Limb (tissue), 2 donors: ENCODE measurements around the gene TNFRSF18.
"Not testable (repeated sequence)": the region's sequence is repeated elsewhere in the genome, so short reads cannot be mapped to it uniquely, and the experiment has no call there.

Source experiments
- DNase-seq, 2 donors: peaks; one replicate each; pipeline ENCODE4 v3.0.0-alpha.2; 2016; ENCODE audit errors: extremely low spot score in 2 of 2

TNFRSF18 gene

DNA sequence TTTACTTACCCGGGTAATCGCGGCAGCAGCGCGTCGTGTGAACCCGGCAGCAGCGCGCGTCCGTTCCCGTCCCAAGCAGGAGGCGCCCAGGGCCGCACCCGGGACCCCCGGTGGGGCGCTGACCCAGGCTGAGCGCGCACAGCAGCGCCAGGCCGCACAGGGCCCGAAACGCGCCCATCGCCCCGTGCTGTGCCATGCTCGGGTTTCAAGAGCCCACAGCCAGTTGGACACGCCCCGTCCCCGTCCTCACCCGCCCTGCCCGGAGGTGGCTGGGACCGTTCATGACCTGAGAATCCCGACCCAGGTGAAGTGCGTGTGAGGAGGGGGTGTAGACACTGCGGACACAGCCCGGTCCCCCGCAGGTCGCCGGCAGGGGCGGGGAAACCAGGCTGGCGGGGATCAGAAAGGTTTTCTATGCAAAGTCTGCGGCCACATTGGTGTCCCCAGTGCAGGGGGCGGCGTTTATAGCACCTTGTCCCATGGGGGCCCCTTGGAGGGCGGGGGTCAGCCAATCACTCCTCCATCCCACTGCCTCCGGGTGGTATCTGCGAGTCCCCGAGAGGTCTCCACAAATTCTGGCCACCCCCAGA lies at the start of gene TNFRSF18:
TNFRSF18 (minus strand) TSS at position 217 of the 590 bp plus-strand sequence; CDS start at position 196, 21 bp downstream.
- peak in 1 of 2 donors; percentile 42 for DNase-seq

- DNase-seq = no peak
Measured at GRCh38 chr1:1255611-1256010, 49.2 kb upstream of the TNFRSF18 start.

DNA sequence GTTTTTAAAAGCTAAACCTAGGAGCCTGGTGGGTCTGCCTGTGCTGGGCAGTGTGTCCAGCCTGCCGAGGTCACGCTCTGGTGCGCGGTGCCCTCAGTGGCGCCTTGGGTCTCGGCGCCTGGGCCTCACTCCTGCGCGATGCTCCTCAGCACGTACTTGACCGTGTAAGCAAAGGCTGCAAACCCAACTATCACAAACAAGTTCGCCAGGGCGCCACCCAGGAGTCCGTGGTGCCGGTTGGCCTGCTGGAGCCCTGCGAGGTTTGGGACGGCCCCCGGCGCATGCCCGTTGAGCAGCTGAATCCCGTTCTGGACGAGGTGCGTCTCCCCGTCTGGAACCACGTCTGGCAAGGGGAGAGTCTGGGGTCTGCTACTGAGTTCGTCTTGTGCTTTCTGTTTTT lies 48.7 kb upstream of the TNFRSF18 start:
- no peak for DNase-seq

DNA sequence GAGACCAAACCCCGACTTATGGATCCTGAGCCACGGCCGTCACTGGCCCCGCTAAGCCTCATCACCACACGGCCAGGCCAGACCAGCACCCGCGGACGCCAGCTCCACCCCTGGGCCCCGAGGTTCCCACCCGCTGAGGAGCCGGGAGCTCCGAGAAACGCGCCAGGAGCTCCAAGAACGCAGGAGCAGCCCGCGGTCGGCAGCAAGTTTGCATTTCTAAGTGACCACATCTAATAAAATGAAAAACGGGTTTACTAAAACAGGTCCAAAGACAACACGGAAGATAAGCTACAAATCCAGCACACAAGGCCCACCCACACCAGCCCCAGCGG lies 48.2 kb upstream of the TNFRSF18 start:
- no peak for DNase-seq

DNA sequence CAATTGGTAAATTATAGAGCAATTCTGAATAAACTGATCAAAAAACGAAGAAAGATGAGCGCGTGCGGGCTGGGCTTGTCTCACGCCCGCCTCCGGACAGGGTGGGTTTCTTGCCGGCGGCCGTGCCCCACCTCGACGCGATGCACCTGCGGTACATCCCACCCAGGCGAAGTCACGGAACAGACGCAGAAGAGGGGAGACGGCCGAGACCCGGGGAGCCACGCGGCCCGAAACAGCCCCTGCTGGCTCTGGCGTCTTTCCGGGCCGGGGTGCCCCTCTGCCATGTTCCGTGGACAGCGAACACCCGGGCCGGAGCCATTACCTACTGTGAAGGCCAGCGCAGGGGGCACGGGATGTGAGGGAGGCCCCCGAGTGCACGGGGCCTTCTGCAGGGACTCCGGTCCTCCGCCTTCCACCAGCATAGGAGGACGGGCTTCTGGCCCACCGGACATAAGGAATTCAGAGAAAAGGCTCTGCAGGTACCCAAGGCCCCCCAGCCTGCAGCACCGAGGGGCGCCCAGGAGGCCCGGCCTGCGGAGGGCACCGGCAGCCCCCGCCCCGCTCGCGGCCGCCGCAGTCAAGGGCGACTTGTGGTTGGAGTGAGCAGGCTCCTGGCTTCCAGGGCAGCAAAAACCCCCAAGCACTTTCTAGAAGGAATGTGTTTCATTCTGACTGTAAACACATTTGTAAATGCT lies 47.7 kb upstream of the TNFRSF18 start:
- DNase-seq = no peak

DNA sequence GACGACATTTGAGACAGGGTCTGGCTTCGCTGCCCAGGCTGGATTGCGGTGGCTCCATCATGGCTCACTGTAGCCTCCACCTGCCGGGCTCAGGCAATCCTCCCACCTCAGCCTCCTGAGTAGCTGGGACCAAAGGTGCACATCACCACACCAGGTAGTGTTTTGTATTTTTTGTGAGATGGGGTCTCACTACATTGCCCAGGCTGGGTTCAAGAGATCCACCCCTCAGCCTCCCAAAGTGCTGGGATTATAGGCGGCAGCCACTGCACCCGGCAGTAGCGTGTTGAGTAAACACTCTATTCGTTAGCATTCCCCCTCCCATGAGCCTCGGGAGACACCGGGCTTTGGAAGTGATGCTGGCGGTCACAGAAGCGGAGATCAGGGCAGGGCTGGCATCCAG lies 46.9 kb upstream of the TNFRSF18 start:
- DNase-seq = no peak

GRCh38 chr1:1250786-1251284 lies 44.4 kb upstream of the TNFRSF18 start:
- no peak for DNase-seq

DNA sequence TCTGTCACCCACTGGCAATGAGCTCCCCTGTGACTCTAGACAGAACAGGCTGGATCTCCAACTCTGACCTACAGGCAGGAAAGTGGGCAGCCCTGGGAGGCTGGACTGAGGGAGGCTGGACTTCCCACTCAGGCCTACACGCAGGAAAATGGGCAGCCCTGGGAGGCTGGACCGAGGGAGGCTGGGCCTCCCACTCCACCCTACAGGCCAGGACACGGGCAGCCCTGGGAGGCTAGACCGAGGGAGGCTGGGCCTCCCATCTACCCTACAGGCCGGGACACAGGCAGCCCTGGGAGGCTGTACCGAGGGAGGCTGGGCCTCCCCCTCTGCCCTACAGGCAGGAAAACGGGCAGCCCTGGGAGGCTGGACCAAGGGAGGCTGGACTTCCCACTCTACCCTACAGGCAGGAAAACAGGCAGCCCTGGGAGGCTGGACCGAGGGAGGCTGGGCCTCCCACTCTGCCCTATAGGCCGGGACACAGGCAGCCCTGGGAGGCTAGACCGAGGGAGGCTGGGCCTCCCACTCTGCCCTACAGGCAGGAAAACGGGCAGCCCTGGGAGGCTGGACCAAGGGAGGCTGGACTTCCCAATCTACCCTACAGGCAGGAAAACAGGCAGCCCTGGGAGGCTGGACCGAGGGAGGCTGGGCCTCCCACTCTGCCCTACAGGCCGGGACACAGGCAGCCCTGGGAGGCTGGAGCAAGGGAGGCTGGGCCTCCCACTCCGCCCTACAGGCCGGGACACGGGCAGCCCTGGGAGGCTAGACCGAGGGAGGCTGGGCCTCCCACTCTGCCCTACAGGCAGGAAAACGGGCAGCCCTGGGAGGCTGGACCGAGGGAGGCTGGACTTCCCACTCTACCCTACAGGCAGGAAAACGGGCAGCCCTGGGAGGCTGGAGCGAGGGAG lies 41.9 kb upstream of the TNFRSF18 start:
- not testable (repeated sequence) for DNase-seq

GRCh38 chr1:1247341-1247913 lies 41.0 kb upstream of the TNFRSF18 start:
- DNase-seq = no peak

DNA sequence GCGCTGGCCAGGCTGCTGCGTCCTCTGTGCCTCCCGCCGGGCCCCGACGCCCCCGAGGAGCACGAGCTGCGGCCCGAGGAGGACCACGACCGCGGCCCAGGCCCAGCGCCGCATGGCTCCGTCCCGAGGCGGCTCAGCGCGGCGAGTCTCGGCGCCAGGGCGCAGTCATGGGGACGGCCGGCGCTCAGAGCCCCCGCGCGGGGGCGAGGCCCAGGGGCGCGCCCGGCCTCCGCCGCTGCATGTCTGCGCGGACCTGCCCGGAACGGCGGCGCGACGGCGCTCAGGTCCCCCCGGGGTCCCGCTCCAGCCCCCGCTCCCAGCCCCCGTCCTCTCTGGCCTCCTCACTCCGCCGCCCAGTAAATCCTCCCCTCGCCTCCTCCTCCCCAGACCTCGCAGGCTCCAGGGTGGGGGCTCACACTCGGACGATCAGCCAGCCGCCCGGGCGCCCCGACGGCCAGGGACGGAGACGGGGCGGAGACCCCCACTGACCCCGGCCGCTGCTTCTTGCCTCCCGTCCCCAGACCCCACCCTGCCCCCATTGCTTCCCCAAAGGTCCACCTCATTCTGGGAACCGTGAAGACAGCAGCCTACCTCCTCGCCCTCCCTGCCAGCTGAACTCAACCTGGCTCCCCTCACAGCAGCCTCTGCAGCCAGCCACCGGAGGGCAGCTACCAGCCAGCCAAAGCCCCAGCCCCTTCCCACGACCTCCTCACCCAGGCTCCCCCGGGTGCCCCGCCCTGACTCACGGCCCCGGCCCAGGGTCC lies 40.4 kb upstream of the TNFRSF18 start, which contains the start of gene C1QTNF12:
C1QTNF12 (minus strand) TSS at position 146 of the 764 bp plus-strand sequence; CDS start at position 114, 32 bp downstream.
- no peak for DNase-seq

DNA sequence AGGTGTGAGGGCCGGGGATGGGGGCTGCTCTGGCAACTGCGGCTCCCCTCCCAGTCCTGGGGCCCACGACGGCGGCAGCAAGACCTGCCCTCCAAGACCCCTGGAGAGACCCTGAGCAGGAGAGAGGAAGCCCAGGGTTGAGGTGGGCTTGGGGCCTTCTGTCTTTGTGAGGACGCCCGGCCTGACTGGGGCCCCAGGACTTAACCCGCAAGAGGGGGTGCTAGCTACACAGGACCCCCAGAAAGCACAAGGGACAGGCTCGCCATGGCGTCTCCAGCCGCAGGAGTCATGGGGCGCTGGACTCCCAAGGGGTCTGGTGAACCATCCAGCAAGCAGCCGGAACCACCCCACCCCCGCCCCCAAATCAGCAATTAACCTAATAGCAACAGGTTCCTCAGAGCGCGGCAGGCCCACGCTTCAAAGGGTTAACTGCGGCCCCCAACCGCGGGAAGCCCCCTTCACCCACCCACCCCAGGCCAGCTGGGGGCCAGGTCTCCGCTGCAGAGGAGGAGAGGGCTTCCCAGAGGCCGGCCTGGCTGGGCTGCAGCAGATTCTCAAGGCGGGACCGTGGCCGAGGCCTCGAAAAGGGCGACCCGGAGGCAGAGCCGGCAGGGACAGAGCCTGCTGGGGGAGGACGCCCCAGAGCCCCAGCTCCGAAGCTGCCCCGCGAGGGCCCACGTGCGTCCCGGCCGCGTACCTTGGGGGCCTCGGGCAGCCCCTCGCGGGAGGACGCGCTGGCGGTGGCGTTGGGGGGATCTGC lies 39.6 kb upstream of the TNFRSF18 start:
- DNase-seq = no peak

DNA sequence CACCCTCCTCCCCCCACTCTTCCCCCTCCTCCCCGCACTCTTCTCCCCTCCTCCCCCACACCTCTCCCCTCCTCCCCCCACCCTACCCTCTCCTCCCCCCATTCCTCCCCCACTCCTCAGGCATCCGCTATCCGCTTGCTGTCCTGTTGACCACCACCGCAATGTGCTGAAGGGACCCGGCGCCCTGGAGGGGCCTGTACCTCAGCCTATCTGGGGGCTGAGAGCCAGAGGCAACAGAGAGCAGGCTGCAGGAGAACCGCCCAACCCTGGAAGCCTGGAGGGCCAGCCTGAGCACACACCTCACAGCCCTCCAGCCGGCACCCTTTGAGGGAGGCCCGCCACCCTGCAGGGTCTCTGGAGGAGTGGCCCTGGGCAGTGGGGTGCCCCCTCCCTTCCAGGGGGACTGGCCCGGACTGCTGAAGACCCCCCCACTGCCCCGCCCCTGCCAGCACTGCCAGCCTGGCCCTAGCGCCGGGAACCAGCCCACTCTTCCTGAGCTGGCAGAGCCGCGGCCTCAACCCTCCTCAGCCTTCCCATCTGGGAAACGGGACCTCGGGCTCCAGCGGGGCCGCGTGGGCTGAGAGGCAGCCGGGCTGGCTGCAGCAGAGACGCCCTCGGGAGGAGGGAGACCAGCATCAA lies 38.9 kb upstream of the TNFRSF18 start:
- DNase-seq = no peak

DNA sequence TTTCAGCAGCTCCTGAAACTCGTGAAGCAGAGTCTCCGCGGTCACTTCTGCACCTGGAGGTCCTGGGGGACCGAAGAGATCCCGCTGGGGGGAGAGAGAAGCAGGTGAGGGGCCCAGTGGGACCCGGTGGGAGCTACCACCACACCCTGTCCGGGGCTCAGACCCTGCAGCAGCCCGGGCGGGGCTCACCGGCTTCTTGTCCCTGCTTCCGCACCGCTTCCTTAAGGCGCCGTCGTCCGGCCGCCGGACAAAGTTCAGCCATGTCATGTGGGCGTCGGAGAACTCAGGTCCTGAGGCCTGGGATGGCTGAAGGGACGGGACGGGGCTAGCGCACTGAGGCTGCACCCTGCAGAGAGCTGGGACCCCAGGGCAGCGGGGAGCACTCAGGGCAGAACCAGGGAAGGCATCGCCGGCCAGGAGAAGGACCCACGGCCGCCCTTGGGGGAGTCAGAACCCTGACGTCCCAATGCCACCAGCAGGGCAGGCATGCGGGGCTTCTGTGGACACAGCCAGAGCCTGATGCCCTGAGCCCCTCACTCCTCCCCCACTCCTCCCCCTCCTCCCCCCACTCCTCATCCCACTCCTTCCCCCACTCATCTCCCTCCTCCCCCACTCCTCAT lies 37.9 kb upstream of the TNFRSF18 start:
- DNase-seq = no peak

DNA sequence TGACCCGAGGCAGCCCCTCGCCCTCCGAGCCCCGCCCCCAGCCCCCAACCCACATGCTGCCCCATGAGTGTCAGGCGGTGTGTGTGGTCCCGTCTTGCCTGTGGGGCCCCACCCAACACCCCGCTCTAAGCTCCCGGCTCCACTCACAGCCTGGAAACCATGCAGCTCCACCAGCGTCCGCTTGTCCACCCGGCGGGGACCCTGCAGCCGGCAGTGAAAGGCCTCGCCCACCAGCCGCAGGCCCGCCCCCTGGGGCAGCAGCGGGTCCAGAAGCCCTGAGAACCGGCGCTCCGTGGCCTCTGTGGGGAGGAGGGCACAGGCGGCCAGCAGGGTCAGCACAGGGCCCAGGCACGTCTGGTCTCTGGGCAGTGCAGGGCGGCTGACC lies 37.4 kb upstream of the TNFRSF18 start:
- no peak for DNase-seq

DNA sequence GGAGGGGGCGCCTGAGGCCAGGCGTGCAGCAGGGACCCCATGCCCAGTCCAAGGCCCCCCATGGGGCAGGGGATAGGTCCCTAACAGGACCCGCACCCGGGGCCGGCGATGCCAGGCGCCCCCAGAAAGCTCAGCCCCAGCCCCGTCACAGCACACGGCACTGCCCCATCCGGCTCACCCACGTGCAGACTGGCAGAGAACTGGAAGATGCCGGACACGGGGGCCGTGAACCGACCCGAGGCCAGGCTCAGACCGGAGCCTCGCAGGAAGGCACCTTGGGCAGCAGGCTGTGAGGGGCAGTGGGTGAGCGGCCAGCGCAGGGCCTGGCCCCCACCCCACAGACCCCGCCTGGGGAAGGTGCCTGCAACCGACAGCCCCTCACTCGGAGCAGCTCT lies 36.9 kb upstream of the TNFRSF18 start:
- DNase-seq = no peak

DNA sequence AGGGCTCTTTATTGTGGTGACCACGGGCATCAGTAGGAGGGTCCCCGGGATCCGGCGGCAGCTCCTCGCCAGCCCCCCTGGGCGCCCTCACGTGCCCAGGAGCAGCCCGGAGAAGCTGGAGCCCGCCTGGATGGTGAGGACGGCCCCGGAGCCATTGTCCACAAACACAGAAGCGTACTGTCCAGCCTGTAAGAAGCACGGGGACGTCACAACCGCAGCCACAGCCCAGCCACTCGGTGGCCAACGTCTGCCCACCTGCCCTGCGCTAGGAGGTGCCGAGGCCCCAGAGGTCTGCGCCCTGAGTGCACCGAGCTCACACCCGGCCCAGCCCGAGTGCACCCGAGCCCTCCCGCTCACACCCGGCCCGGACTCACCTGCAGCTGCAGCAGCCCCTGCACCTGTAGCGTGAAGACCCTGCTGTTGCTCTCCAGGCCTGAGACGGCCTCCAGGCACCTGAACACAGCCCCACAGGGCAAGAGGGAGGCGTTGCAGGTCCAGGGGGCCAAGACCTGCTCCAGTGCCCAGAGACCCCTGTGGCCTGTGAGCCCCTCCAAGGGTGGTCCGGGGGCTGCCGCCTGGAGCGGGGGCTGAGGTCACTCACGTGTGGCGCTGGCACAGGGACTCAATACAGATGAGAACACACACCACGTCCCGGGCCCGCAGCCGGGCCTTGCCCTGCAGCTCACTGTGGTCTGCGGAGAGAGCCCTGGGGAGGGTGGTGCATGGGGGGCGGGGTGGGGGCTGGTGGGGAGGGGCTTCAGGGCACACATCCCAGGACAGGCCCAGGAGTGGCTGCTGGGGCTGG lies 36.3 kb upstream of the TNFRSF18 start:
- no peak for DNase-seq

- DNase-seq = no peak
Measured at GRCh38 chr1:1241588-1242219, 35.3 kb upstream of the TNFRSF18 start.
